HEK293 (cell line): Measurements from ENCODE around the gene IST1.

Experiments used
- CTCF ChIA-PET: fragments of 350-600 bp; formaldehyde crosslinking; extraction: SDS; loops from one replicate; lab custom pipeline; 2021; ENCODE audit warnings: antibody characterized with exemption; lab: Yijun Ruan, JAX
- POLR2A ChIA-PET: fragments of 300-600 bp; formaldehyde crosslinking; extraction: SDS; loops from one replicate; lab custom pipeline; 2020; ENCODE audit warnings: antibody characterized with exemption, inconsistent platforms; lab: Yijun Ruan, JAX
- H3K27ac ChIP-seq: fragments of 200-500 bp; sonication (Bioruptor generic); 2 replicates; pipeline ENCODE4 v1.5.1; 2014; ENCODE audit warnings: low read depth, low read length, control low read depth, inconsistent platforms; ENCODE audit errors: extremely low read depth
- H3K36me3 ChIP-seq, 2 experiments: fragments of 200-500 bp in 1 of 2; sonication (Bioruptor generic) in 1 of 2; 1 replicate in 1 of 2; 2 replicates in 1 of 2; pipeline ENCODE4 v1.5.1; 2014 to 2017; ENCODE audit warnings: inconsistent platforms in 2 of 2, low read length in 2 of 2; ENCODE audit not compliant: control insufficient read depth in 2 of 2, insufficient read depth in 1 of 2
- H3K4me1 ChIP-seq: fragments of 200-500 bp; sonication (Bioruptor generic); 2 replicates; pipeline ENCODE4 v1.5.1; 2014; ENCODE audit warnings: mild to moderate bottlenecking, low read length, inconsistent platforms; ENCODE audit not compliant: control insufficient read depth, insufficient read depth
- H3K4me3 ChIP-seq: 2 replicates; pipeline ENCODE4 v1.5.1; 2011; ENCODE audit warnings: low read depth, mild to moderate bottlenecking, control low read depth, low read length, moderate library complexity
- H3K9me3 ChIP-seq: fragments of 200-500 bp; sonication (Bioruptor generic); 2 replicates; pipeline ENCODE4 v1.5.1; 2014; ENCODE audit warnings: low read depth, low read length, inconsistent platforms; ENCODE audit not compliant: control insufficient read depth, insufficient read depth
- BCL11A ChIP-seq: fragments of 450-650 bp; formaldehyde crosslinking; IDR thresholded peaks from 2 replicates; pipeline ENCODE4 v1.5.1; 2016; ENCODE audit warnings: low read depth, missing biosample characterization, missing genetic modification characterization
- FEZF1 ChIP-seq: fragments of 450-650 bp; formaldehyde crosslinking; IDR thresholded peaks from 2 replicates; pipeline ENCODE4 v1.5.1; 2016; ENCODE audit warnings: missing biosample characterization, missing genetic modification characterization
- GLIS1 ChIP-seq: fragments of 450-650 bp; formaldehyde crosslinking; IDR thresholded peaks from 2 replicates; pipeline ENCODE4 v1.5.1; 2016; ENCODE audit warnings: missing biosample characterization, missing genetic modification characterization
- HOXC10 ChIP-seq: sonication (generic); formaldehyde crosslinking; IDR thresholded peaks from 2 replicates; pipeline ENCODE4 v1.8.1; 2023; ENCODE audit warnings: mild to moderate bottlenecking, missing genetic modification reagents
- IKZF3 ChIP-seq: fragments of 450-650 bp; IDR thresholded peaks from 2 replicates; pipeline ENCODE4 v1.5.0; 2018; ENCODE audit warnings: missing biosample characterization, mild to moderate bottlenecking, missing genetic modification characterization, moderate library complexity
- KLF9 ChIP-seq: fragments of 450-650 bp; formaldehyde crosslinking; IDR thresholded peaks from 2 replicates; pipeline ENCODE4 v1.5.1; 2016; ENCODE audit warnings: missing biosample characterization, missing genetic modification characterization, low read depth
- SCRT2 ChIP-seq: fragments of 450-650 bp; formaldehyde crosslinking; IDR thresholded peaks from 2 replicates; pipeline ENCODE4 v1.5.1; 2016; ENCODE audit warnings: missing biosample characterization, missing genetic modification characterization
- YY1 ChIP-seq: fragments of 450-650 bp; formaldehyde crosslinking; IDR thresholded peaks from 2 replicates; pipeline ENCODE4 v1.5.1; 2018; ENCODE audit warnings: missing biosample characterization, missing genetic modification characterization
- ZNF221 ChIP-seq: fragments of 450-650 bp; formaldehyde crosslinking; IDR thresholded peaks from 2 replicates; pipeline ENCODE4 v1.5.1; 2017; ENCODE audit warnings: missing biosample characterization, missing genetic modification characterization, borderline replicate concordance
- ZNF248 ChIP-seq: fragments of 450-650 bp; formaldehyde crosslinking; IDR thresholded peaks from 2 replicates; pipeline ENCODE4 v1.5.1; 2017; ENCODE audit warnings: missing biosample characterization, missing genetic modification characterization
- ZNF350 ChIP-seq: fragments of 450-650 bp; formaldehyde crosslinking; IDR thresholded peaks from 2 replicates; pipeline ENCODE4 v1.5.0; 2017; ENCODE audit warnings: missing biosample characterization, mild to moderate bottlenecking, missing genetic modification characterization
- ZNF366 ChIP-seq: fragments of 450-650 bp; formaldehyde crosslinking; conservative IDR thresholded peaks from 2 replicates; pipeline ENCODE4 v1.5.1; 2016; ENCODE audit warnings: missing biosample characterization, missing genetic modification characterization
- ZNF585B ChIP-seq: fragments of 450-650 bp; formaldehyde crosslinking; IDR thresholded peaks from 2 replicates; pipeline ENCODE4 v1.5.1; 2016; ENCODE audit warnings: missing biosample characterization, missing genetic modification characterization
- ZNF776 ChIP-seq: fragments of 450-650 bp; formaldehyde crosslinking; IDR thresholded peaks from 2 replicates; pipeline ENCODE4 v1.5.0; 2017; ENCODE audit warnings: missing biosample characterization, missing genetic modification characterization, borderline replicate concordance
- ZNF843 ChIP-seq: fragments of 450-650 bp; formaldehyde crosslinking; IDR thresholded peaks from 2 replicates; pipeline ENCODE4 v1.5.1; 2016; ENCODE audit warnings: missing biosample characterization, missing genetic modification characterization
- ZXDB ChIP-seq: fragments of 450-650 bp; formaldehyde crosslinking; IDR thresholded peaks from 2 replicates; pipeline ENCODE4 v1.5.1; 2016; ENCODE audit warnings: missing biosample characterization, missing genetic modification characterization
- TF ChIP-seq, protein P1 (sequence below): fragments of 450-650 bp; formaldehyde crosslinking; IDR thresholded peaks from 2 replicates; pipeline ENCODE4 v1.5.1; 2016; ENCODE audit warnings: missing biosample characterization, missing genetic modification characterization
- TF ChIP-seq, protein P2 (sequence below): fragments of 450-650 bp; formaldehyde crosslinking; IDR thresholded peaks from 2 replicates; pipeline ENCODE4 v1.5.1; 2016; ENCODE audit warnings: missing biosample characterization, missing genetic modification characterization
- TF ChIP-seq, protein P3 (sequence below): fragments of 450-650 bp; formaldehyde crosslinking; conservative IDR thresholded peaks from 2 replicates; pipeline ENCODE4 v1.5.1; 2016; ENCODE audit warnings: low read depth, missing biosample characterization, missing genetic modification characterization
- TF ChIP-seq, protein P4 (sequence below): fragments of 450-650 bp; formaldehyde crosslinking; IDR thresholded peaks from 2 replicates; pipeline ENCODE4 v1.5.1; 2017; ENCODE audit warnings: missing biosample characterization, missing genetic modification characterization
- TF ChIP-seq, protein P5 (sequence below): fragments of 450-650 bp; formaldehyde crosslinking; IDR thresholded peaks from 2 replicates; pipeline ENCODE4 v1.5.1; 2016; ENCODE audit warnings: missing biosample characterization, missing genetic modification characterization

Gene IST1

DNA sequence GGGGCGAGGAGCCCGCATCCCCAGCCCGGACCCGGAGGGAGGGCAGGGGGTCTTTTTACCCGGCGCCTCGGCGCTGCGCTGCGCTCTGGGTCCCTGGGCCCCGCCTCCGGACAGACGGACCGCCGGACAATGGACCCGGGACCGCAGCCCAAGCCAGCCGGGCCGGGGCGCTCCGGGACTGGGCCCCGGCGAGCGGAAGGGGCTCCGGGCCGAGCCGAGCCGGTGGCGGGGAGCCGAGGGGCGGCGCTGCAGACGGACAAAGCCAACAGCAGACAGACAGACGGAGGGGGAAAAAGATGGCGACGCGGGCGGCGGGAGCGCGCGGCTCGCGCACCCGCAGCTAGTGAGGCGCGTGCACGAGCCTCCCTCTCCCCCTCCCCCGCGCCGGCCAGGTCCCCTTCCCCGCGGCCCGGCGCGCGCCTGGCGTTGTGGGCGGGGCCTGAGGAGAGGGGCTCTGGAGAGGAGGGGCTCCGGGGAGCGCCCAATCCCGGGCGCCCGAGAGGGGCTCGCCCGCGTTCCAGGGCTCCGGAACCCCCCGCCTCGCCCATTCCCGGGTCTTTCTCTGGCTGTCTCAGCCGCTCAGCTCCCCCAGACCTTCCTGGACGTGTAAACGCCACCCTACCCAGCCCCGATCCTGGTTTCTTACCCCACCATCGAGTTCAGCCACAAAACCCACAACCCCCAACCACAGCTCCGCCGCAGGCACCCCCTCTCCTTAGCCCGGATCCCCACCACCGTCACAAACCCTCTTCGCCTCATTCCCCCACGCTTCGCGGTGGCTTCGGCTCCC lies 11.3 kb upstream of the IST1 start, which contains the start of gene ZNF821 (continued):
- TF ChIP-seq, protein P1, sequence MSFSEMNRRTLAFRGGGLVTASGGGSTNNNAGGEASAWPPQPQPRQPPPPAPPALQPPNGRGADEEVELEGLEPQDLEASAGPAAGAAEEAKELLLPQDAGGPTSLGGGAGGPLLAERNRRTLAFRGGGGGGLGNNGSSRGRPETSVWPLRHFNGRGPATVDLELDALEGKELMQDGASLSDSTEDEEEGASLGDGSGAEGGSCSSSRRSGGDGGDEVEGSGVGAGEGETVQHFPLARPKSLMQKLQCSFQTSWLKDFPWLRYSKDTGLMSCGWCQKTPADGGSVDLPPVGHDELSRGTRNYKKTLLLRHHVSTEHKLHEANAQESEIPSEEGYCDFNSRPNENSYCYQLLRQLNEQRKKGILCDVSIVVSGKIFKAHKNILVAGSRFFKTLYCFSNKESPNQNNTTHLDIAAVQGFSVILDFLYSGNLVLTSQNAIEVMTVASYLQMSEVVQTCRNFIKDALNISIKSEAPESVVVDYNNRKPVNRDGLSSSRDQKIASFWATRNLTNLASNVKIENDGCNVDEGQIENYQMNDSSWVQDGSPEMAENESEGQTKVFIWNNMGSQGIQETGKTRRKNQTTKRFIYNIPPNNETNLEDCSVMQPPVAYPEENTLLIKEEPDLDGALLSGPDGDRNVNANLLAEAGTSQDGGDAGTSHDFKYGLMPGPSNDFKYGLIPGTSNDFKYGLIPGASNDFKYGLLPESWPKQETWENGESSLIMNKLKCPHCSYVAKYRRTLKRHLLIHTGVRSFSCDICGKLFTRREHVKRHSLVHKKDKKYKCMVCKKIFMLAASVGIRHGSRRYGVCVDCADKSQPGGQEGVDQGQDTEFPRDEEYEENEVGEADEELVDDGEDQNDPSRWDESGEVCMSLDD, result 0 out of 2 replicates have a peak, but pooled peaks have one; percentile 55
- TF ChIP-seq KLF9 (tag by site-specific recombination) (peak; percentile 67), ZNF776 (tag by site-specific recombination) (no peak), ZNF843 (tag by site-specific recombination) (peak; percentile 62; the same call in 1 of the 2 replicates), IKZF3 (tag by site-specific recombination) (no peak), GLIS1 (peak; percentile 87), BCL11A (no peak), ZXDB (tag by site-specific recombination) (peak; percentile 77), YY1 (tag by site-specific recombination) (peak; percentile 65; the same call in 1 of the 2 replicates), ZNF248 (tag by site-specific recombination) (no peak)
- TF ChIP-seq, protein P2, sequence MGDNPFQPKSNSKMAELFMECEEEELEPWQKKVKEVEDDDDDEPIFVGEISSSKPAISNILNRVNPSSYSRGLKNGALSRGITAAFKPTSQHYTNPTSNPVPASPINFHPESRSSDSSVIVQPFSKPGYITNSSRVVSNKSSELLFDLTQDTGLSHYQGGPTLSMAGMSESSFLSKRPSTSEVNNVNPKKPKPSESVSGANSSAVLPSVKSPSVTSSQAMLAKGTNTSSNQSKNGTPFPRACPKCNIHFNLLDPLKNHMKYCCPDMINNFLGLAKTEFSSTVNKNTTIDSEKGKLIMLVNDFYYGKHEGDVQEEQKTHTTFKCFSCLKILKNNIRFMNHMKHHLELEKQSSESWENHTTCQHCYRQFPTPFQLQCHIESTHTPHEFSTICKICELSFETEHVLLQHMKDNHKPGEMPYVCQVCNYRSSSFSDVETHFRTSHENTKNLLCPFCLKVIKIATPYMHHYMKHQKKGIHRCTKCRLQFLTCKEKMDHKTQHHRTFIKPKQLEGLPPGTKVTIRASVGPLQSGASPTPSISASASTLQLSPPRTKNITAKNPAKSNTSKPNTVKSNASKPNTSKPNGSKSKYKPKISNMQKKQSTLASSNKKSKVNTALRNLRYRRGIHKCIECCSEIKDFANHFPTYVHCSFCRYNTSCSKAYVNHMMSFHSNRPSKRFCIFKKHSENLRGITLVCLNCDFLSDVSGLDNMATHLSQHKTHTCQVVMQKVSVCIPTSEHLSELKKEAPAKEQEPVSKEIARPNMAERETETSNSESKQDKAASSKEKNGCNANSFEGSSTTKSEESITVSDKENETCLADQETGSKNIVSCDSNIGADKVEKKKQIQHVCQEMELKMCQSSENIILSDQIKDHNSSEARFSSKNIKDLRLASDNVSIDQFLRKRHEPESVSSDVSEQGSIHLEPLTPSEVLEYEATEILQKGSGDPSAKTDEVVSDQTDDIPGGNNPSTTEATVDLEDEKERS (tag by site-specific recombination), result no peak

DNA sequence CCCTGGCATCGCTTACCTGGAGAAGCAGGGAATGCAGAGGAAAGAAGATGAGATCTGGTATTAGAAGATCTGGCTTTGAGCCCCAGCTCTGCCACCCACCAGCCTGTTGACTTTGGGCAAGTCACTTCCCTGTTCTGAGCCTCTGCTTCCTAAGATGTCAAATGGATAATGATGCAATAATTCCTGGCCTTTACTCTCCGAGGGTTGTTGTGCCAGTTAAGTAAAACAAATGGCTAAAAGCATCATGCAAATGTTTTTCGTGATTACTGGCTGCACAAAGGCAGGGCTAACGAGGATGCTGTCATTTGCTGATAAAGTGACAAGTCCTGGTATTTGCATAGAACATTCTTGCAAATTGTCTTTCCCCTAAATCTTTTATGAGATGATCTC lies 10.1 kb upstream of the IST1 start:
- Histone ChIP-seq H3K4me3 (no peak overlapping the region), H3K9me3 (no peaks in the 10 kb centered on the region), H3K4me1 (0 out of 2 replicates have a peak, but pooled peaks cover 2% of the 10 kb centered on the region), H3K36me3 (peaks cover 0 to 12% of the 10 kb centered on the region in 2 experiments; a peak in 1 of 3 replicates), H3K27ac (no peak overlapping the region)
- POLR2A ChIA-PET, result interaction anchor here (0.7 to 1.4 kb wide), 5 partner anchors 9 to 72 kb away, joined by 3 to 8 read pairs (median 4); partner anchors contain the start of gene IST1
- CTCF ChIA-PET, result interaction anchor here (0.7 to 1.9 kb wide), 3 partner anchors 77 to 213 kb away, joined by 3 to 7 read pairs (median 3); partner anchors contain the start of gene HPR
- TF ChIP-seq ZNF350 (tag by site-specific recombination) (no peak), SCRT2 (tag by site-specific recombination) (peak; percentile 63; the same call in 1 of the 2 replicates), ZNF221 (no peak), ZNF585B (tag by site-specific recombination) (no peak), HOXC10 (CRISPR knock-in tag) (no peak), FEZF1 (tag by site-specific recombination) (no peak), ZNF366 (0 out of 2 replicates have a peak, but pooled peaks have one; percentile 15)
- TF ChIP-seq, protein P3, sequence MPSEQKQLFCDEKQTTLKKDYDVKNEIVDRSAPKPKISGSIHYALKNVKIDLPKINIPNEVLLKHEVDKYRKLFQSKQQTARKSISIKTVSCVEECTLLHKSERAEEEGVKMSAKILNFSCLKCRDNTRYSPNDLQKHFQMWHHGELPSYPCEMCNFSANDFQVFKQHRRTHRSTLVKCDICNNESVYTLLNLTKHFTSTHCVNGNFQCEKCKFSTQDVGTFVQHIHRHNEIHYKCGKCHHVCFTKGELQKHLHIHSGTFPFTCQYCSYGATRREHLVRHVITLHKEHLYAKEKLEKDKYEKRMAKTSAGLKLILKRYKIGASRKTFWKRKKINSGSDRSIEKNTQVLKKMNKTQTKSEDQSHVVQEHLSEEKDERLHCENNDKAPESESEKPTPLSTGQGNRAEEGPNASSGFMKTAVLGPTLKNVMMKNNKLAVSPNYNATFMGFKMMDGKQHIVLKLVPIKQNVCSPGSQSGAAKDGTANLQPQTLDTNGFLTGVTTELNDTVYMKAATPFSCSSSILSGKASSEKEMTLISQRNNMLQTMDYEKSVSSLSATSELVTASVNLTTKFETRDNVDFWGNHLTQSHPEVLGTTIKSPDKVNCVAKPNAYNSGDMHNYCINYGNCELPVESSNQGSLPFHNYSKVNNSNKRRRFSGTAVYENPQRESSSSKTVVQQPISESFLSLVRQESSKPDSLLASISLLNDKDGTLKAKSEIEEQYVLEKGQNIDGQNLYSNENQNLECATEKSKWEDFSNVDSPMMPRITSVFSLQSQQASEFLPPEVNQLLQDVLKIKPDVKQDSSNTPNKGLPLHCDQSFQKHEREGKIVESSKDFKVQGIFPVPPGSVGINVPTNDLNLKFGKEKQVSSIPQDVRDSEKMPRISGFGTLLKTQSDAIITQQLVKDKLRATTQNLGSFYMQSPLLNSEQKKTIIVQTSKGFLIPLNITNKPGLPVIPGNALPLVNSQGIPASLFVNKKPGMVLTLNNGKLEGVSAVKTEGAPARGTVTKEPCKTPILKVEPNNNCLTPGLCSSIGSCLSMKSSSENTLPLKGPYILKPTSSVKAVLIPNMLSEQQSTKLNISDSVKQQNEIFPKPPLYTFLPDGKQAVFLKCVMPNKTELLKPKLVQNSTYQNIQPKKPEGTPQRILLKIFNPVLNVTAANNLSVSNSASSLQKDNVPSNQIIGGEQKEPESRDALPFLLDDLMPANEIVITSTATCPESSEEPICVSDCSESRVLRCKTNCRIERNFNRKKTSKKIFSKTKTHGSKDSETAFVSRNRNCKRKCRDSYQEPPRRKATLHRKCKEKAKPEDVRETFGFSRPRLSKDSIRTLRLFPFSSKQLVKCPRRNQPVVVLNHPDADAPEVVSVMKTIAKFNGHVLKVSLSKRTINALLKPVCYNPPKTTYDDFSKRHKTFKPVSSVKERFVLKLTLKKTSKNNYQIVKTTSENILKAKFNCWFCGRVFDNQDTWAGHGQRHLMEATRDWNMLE (tag by site-specific recombination), result peak; percentile 20; the same call in 1 of the 2 replicates
- TF ChIP-seq, protein P4, sequence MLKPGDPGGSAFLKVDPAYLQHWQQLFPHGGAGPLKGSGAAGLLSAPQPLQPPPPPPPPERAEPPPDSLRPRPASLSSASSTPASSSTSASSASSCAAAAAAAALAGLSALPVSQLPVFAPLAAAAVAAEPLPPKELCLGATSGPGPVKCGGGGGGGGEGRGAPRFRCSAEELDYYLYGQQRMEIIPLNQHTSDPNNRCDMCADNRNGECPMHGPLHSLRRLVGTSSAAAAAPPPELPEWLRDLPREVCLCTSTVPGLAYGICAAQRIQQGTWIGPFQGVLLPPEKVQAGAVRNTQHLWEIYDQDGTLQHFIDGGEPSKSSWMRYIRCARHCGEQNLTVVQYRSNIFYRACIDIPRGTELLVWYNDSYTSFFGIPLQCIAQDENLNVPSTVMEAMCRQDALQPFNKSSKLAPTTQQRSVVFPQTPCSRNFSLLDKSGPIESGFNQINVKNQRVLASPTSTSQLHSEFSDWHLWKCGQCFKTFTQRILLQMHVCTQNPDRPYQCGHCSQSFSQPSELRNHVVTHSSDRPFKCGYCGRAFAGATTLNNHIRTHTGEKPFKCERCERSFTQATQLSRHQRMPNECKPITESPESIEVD (tag by site-specific recombination), result no peak
- TF ChIP-seq, protein P5, sequence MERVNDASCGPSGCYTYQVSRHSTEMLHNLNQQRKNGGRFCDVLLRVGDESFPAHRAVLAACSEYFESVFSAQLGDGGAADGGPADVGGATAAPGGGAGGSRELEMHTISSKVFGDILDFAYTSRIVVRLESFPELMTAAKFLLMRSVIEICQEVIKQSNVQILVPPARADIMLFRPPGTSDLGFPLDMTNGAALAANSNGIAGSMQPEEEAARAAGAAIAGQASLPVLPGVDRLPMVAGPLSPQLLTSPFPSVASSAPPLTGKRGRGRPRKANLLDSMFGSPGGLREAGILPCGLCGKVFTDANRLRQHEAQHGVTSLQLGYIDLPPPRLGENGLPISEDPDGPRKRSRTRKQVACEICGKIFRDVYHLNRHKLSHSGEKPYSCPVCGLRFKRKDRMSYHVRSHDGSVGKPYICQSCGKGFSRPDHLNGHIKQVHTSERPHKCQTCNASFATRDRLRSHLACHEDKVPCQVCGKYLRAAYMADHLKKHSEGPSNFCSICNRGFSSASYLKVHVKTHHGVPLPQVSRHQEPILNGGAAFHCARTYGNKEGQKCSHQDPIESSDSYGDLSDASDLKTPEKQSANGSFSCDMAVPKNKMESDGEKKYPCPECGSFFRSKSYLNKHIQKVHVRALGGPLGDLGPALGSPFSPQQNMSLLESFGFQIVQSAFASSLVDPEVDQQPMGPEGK, result no peak
